ENCODE results near the gene PIEZO1. TPM values are rescaled to one million over a fixed set of nuclear protein-coding genes. Genes with fewer than 3 reads are reported as not detected.
A peak's percentile ranks its signal among the peaks of the same experiment; 100 is the strongest.

The PIEZO1 gene
- total RNA-seq, 1 experiment from 2014 or later, result 375 TPM

DNA sequence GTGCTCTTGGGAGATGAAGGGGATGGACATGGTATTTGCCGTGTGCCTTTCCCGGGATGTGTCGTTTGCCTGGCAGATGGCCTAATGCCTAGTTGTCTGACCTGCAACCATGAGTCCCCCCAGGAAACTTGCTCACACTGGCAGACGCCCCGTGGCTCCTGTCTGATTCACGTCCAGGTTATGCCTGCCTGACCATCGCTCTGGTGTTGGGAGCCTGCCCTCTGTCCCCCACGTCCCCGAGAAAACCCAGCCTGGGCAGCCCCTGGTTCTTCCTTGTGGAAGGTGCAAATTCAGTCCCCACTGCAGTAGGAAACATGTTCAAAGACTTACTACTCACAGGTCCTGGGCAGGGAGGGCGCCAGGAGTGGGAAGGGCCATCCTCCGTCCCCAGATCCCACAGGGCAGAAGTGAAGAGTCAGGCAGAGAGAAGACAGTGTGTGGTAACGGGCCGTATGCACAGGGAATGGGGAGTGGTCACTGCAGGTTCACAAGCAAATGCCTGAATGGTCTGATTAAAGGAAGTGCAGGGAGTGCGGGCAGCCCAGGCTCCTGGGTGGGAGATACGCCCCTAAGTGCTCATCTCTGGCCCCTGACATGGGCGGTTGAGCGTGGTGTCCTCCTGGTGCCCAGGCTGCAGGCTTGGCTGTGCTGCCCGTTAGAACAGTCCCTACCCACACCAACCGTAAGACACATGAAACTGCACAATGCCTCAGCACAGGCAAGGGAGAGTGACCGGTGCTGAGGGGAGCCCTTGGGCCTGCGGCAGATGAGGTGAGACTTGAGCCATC lies 94.5 kb downstream of the PIEZO1 start:
- no peak for DNase-seq (ENCODE audit: low spot score)

DNA sequence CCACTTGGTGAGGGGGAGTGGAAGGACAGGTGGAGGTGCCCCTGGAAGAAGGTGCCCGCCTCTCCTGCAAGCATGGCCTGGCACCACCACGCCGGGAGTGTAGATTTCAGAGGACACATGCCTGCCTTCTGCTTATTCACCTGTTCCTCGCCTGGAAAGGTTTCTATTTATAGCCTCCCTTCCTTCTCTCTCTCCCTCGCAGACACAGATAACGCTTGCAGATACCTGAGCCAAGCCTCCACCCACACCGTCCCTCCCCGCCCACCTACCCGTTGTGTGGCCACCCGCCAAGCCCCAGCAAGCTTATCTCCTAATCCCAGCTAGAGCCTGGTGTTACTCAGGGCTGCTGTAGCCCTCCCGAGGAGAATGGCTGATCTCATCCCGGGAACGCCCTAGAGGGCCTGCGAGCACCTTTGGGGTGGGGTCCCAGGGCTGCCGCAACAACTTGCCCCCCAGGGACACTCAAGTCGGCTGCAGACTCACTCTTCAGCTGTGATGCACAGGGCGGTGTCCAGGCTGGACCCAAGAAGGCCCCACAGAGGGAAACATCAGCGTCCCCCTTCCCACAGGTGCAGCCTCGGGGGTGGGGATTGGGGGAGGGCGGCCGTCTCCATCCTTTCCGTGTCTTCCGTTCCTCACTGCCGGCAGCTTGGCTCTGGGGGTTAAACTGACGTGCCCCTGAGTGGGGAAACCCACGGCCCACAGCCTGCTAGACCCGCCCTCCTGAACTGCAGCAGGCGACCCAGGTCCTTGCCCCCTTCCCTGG lies 96.8 kb downstream of the PIEZO1 start:
- peak; percentile 18 for DNase-seq (ENCODE audit: low spot score)

DNA sequence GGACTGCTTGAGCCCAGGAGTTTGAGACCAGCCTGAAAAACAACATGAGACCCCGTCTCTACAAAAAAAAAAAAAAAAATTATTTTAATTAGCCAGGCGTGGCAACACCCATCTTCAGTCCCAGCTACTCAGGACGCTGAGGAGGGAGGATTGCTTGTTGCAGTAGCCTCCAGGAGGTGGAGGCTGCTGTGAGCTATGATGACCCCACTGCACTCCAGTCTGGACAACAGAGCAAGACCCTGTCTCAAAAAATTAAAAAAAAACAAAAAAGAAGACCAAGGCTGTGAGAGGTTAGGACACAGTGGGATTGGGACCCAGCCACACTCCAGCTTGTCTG lies 97.4 kb downstream of the PIEZO1 start:
- DNase-seq (ENCODE audit: low spot score), result no peak

DNA sequence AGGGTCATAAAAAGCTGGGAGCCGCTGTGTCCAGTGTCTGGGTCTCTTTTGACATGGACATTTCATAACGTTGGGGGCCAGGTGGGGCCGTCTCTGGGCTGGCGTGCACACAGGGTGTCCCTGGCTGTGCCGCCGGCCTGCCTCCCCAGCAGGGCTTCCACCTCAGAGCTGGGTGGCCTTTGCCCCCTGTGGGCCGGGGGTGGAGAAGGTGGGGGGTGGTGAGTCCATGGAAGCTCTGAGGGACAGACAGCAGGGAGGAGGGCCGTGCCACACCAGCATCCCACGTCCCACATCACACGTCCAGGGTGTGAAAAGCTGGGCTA lies 97.8 kb downstream of the PIEZO1 start:
- no peak for DNase-seq (ENCODE audit: low spot score)

DNA sequence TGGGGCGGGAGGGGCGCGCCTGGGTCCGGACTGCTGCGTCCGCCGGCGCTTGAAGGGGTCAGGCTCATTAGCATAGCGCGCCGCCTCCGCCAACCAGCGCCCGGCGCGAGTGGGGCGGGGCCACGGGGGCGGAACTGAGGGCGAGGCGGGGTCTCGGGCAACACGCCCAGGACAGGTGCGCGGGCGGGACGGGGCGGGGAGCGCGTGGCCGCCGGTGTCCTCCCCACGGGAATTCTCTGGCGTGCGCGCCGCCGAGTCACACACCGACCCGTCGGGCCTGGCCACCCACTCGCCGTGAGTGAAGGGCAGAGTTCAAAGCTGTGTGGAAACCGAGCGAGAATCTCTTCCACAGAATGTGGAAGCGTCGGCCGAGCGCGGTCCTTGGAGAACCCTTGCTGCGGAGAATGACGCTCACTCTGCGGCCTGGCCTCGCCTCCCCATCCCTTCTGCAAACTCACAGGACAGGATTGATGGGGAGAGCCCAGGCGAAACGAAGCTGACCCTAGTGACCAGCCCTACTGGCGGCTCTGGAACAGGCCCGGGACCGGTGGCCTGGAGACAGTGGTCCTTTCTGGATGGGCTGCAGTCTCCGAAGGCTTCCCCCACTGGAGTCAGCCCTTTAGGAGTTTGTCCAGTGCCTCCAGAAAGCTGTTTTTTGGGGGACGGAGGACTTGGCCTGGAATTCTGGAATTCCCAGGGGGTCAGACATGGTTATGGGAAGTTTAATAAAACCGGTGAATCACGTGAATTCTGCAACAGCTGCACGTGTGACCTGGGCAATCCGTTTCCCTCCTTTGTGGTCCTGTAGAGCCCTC lies 98.4 kb downstream of the PIEZO1 start, which contains the start of gene SNAI3:
TSS of gene SNAI3 (minus strand) at position 69 of the 815 bp plus-strand sequence. CDS start 101 bp downstream, outside the sequence.
- peak; percentile 83 for DNase-seq (ENCODE audit: low spot score)

DNA sequence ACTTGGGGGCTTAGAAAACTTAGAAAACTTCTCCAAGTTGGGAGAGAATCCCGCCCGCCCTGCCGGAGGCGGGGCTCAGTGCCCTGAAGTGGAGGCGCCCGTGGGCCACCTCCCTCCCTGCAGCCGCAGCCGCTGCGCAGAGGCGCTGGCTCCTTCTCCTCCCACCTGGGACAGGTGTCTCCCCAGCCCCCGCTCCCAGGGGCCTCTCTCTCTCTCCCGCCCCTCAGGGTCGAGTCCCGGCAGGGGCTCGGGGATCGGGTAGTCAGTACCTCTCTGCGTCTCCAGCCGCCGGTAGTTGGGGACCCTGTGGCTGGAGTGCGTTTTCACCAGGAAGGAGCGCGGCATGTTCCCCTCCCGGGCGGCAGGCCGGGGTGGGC lies 99.0 kb downstream of the PIEZO1 start:
- DNase-seq (ENCODE audit: low spot score), result peak; percentile 27

DNA sequence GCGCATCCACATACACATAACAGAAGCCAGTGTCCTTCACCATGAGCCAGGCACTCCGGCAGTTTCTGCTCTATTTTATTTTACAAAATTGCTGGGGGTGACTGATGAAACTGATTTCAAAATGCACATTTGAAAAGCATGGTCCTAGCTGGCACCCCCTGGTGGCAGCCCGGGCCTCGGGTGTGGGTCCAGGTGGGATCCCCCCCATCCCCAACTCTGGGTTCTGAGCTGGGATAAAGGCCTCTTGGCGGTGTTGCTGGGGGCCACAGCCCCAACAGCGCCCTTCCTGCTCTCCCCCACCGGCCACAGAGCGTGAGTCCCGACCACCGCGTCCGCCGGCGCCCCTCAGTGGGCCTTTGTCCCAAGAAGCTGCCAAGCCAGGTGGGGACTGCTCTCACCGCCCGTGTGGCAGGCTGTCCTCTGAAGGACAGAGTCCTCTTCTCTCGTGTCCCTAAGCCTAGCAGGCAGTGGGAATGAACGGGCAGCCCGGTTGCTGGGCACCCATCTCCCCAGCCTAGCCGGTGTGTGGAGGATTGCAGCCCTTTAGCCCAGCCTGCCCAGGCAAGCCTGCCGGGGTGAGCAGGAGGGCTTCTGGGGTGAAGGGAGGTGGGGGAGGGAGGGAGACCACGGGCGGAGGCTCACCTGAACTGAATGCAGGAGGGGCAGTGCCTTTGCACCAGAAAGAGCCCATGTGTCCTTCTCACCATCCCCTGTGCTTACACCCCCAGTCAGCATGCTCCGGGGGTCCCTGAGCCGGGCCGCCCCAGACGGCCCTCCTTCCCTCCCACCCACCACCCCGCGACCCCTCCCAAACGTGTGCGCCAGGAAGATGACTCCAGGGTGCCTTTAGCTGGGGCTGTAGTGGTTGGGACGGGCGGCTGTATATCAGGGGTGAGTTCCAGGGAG lies 99.6 kb downstream of the PIEZO1 start:
- peak; percentile 37 for DNase-seq (ENCODE audit: low spot score)

DNA sequence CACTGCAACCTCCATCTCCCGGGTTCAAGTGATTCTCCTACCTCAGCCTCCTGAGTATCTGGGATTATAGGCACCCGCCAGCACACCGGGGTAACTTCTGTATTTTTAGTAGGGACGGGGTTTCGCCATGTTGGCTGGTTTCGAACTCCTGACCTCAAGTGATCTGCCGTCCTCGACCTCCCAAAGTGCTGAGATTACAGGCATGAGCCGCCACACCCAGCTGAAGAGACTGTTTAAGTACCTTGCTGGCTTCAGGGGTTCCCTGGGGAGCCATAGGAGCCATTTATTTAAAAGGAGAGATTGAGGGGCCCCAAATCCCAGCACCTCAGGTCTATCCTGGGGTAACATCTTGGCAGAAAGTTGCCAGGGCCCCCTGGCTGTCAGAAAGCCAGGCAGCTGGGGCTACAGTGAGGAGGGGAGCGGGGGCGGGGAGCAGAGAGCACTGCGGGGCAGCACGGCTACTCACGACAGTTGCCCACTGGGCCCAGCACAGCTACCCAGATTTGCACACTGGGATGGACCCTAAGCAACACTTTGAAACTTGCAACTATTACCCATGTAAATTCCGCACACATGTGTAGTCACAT lies 100.4 kb downstream of the PIEZO1 start:
- no peak for DNase-seq (ENCODE audit: low spot score)

DNA sequence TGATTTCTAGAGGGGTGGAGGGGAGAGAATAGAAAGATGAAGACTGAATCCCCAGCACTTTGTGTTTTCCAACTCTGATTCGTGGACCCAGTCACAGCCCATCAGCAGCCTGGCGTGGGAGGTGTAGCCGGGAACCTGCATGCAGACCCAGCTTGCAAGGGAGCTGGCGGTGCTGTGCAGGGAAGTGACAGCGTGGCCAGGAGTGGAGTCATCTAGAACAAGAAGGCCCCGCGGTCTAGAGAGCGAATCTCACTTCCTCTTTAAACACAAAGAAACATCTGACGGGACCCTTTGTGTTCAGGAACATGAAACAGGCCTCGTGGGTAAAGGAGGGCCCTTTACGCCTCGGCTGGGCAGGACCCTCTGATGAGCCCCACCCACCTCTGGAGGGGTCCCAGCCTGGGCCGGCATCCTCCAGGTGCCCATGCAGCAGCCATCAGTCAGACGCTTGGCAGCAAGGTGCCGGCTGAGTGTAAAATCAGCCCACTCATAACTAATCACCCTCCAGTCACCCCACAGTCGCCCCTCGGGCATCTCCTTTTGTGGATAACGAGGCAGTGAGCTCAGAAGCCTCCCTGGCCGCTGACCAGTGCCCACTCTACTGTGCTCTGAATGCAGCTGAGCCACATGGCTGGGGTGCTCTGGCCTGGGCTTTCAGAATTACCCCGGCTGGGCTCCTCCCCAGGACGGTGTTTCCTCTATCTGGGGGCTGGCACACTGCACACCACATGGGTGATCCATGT lies 103.1 kb downstream of the PIEZO1 start:
- DNase-seq (ENCODE audit: low spot score), result no peak

DNA sequence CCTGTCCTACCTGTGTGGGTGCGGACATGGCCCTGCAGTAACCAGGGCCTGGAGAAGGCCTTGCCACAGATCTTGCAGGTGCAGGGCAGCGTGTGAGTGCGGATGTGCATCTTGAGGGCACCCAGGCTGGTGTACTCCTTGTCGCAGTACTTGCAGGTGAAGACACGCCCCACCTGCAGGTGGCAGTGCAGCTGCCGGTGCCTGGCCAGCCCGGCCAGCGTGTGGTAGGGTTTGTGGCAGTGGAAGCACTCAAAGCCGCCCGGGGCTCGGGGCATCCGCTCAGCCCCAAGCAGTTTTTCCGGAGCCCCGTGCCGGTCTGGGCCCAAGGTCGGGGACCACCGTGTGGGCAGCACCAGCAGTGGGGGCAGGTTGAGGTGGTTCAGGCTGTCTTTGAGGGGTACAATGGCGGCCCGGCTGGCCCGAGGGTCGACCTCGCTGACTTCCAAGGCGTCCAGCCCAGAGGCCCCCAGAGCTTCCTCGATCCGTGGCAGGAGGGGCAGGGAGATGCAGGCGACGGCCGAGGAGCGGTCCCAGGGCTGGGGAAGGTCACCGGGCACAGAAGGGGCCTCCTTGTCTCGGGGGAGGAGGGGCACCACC lies 103.8 kb downstream of the PIEZO1 start:
- peak; percentile 65 for DNase-seq (ENCODE audit: low spot score)

DNA sequence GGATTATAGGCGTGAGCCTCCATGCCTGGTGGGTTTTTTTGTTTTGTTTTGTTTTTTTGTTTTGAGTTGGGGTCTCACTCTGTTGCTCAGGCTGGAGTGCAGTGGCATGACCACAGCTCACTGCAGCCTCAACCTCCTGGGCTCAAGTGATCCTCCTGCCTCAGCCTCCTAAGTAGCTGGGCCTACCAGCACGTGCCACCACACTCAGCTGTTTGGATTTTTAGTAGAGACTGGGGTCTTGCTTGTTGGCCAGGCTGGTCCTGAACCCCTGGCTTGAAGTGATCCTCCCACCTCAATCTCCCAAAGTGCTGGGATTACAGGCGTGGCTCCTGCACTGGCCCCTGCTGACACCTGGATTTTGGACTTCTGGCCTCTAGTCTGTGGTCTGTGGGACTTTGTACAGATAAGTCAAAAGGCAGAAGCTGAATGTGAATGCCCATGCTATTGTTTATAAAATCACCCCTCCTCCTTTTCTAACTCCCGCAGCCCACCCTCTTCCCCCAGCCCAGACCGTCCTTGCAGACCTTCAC lies 104.4 kb downstream of the PIEZO1 start:
- no peak for DNase-seq (ENCODE audit: low spot score)

DNA sequence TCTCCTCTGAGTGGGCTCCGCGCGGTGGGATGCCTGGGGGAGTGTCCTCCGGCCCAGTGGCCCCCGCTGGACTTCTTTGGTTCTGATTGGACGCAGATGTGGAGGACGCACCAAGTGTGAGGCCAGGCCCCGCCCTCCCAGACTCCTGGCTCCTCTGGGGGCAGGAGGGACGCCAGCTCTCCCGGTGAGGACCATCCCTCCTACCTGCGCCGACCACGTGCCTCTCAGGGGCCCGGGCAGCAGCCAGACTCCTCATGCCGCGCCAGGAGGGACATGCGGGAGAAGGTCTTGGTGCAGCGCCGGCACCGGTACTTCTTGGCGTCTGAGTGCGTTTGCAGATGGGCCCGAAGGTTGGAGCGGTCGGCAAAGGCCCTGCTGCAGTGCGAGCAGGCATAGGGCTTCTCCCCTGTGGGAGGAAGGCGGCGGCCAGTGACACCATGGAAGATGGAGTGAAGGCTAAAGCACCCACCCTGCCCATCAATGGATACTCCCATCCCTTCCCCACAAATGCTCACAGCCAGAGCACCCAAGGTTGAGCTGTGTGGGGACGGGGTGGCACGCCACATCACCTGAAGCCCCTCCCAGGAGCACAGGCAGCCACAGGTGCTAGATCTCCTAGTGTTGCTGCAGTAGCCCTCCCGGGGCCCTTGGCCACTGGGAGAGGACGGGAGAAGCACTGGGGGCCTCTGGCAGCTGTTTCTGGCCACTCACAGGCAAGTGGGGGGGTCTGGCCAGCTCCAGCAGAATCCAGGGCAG lies 106.6 kb downstream of the PIEZO1 start:
- DNase-seq (ENCODE audit: low spot score), result no peak

DNA sequence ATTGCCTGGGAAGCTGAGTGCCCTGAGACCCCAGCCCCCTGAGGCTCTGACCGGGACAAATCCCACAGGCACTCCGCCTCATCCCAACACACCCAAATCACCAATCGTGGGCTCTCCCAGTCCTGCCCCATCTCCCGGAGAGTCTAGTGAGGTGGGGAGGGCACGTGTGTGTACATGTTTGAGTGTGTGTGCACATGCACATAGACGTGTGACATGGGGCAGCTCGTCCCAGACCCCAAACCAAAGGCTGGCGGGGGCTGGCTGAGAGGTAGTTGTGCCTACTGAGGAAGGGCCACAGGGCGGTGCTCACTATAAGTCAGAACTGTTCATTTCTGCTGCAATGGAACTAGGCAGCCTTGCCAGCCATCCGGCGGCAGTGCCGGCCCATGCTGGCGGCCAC lies 107.3 kb downstream of the PIEZO1 start:
- DNase-seq (ENCODE audit: low spot score), result no peak

DNA sequence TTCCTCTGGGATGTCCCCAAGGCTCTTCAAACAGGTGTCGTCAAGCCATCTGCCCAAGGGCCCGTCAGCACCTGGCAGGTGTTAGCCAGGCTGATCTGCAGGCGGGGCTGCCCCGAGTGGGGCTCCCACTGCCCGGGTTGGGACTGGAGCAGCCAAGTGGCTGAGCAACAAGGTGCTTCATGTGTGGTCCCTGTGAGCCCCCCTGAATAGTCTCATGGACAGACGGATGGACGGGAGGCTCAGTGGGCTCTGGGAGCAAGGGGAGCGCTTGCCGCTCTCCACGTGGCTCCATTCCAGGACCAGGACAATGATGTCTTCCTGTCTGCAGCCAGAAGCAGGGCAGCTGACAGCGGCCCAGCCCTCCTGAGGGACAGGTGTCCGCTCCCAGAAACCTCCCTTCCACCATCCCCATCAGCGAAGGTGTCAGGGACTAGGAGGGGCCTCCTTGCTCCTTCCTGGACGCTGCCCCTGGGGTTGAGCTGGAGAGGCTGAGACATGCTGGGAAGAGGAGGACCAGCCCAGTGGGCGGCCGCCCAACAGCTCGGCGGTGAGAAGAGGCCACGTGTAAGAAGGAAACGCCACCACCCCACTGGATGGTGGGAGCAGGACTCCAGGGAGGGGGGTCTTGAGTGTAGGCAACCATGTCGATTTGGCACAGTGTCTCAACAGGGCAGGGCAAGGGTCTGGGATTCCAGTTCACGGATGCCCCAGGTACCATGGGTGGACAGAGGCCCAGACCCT lies 108.3 kb downstream of the PIEZO1 start:
- no peak for DNase-seq (ENCODE audit: low spot score)

DNA sequence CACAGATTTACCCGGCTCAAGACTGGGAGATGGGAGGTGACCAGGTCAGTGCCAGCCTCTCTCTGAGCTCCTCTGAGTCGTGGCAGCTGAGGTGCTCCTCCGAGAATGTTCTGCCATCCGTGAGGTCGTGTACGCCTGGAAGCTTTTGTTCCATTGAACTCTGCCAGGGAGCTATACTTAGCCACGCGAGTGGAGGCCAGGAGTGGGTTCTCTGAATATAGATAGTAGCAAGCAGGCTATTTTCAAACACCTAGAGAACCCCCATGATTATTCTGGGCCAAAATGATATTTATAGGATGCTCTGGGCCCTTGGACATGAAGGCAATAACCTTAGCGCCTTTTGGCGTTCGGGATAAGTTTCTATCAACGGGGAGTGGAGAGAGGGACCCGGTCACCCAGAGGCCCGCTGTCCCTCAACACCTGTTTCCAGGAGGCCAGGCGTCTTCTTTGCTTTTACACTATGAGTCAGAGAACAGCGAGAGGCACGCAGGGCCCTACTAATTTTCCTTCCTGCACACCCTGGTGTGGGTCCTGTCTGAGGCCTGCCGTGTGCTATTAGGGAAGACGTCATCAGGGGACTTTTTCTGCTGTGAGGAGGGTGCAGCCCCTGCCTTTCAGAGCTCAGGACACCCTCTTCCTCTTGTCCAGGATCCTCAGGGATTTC lies 111.2 kb downstream of the PIEZO1 start:
- DNase-seq (ENCODE audit: low spot score), result no peak

DNA sequence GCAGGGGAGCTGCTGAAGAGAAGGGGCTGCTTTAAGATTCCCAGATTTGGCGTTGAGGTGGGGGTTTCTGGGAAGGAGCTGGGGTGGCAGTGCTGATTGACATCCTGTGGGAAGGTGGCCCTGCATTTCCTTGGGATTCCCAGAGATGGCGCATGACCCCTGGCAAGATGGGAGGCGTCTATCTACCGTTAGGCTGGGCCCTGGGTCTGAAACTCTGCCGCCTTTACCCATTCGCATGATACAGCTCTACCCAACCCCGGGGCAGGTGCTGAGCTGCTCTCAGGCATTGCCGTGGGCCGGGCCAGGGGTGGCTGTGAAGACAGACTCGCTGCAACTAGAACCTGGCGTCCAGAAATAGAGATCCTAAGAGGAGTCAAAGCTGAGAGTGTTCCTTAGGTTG lies 112.2 kb downstream of the PIEZO1 start:
- DNase-seq (ENCODE audit: low spot score), result peak; percentile 26

DNA sequence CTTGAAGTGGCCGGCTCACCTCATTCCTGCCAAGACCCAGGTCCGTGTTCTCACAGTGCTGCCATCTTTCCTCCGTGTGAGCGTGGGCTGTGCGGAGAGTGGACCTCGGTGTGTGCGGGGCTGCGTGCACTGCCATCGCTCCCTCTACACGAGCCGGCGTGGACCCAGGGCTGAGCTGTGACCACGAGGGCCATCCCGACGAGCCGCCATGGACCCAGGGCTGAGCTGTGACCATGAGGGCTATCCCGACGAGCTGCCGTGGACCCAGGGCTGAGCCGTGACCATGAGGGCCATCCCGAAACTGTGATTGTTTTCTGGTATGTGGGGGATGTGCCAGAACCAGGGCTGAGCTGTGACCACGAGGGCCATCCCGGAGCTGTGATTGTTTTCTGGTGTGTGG lies 113.2 kb downstream of the PIEZO1 start:
- no peak for DNase-seq (ENCODE audit: low spot score)

DNA sequence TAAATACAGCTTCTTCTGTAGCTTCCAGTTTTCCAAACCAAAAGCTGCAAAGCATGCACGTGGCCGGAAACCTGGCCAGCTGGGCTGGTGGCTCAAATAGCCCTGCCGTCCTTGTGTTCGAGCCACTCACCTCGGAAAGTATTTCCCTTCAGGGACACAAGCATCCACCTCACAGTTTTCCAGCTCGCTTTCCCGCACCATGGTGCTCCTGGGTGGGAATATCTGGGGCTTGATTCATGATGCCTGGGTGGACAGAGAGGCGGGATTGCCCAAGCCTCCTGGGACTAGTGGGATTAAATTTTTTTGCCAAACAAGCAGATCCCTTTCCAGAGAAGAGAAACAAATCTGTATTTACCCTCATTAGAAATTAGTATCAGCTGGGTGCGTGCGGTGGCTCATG lies 115.0 kb downstream of the PIEZO1 start:
- DNase-seq (ENCODE audit: low spot score), result no peak
